CD8-positive, alpha-beta memory T cell (primary cell): ENCODE data around the gene SART3. TPM values are rescaled to one million over a fixed set of nuclear protein-coding genes. Genes with fewer than 3 reads are reported as not detected.

Experiments
- CTCF ChIA-PET: fragments of 350-600 bp; sonication (Branson Sonifier 250); formaldehyde crosslinking; loops from one replicate; lab custom pipeline; 2021; ENCODE audit warnings: antibody characterized with exemption; lab: Charles Lee
- POLR2A ChIA-PET: fragments of 350-600 bp; sonication (Branson Sonifier 250); formaldehyde crosslinking; loops from one replicate; lab custom pipeline; 2021; ENCODE audit warnings: antibody characterized with exemption; lab: Charles Lee
- DNase-seq, 5 donors: peaks; one replicate each; pipeline versions ENCODE4 v3.0.0 to v3.0.0-alpha.2; 2020 to 2022; ENCODE audit warnings: mixed read lengths in 1 of 5
- H3K27ac ChIP-seq: one replicate; pipeline ENCODE4 v1.7.0; 2013; ENCODE audit warnings: low read depth, mild to moderate bottlenecking, low read length, moderate library complexity
- H3K27me3 ChIP-seq: 2 replicates; pipeline ENCODE4 v1.7.0; 2013; ENCODE audit warnings: low read length, mild to moderate bottlenecking; ENCODE audit not compliant: insufficient read depth, poor library complexity, severe bottlenecking
- H3K36me3 ChIP-seq: 2 replicates; pipeline ENCODE4 v1.7.0; 2013; ENCODE audit warnings: mild to moderate bottlenecking, low read length, moderate library complexity; ENCODE audit not compliant: insufficient read depth
- H3K4me1 ChIP-seq: 2 replicates; pipeline ENCODE4 v1.7.0; 2013; ENCODE audit warnings: mild to moderate bottlenecking, low read length, moderate library complexity; ENCODE audit not compliant: insufficient read depth
- H3K4me3 ChIP-seq: 2 replicates; pipeline ENCODE4 v1.7.0; 2013; ENCODE audit warnings: mild to moderate bottlenecking, low read length
- H3K9me3 ChIP-seq: 2 replicates; pipeline ENCODE4 v1.7.0; 2013; ENCODE audit warnings: mild to moderate bottlenecking, low read length
- H3K27ac Mint-ChIP-seq, 8 donors: one replicate each; pipeline ENCODE4 v1.8.0; 2020 to 2021; ENCODE audit warnings: mixed read lengths in 8 of 8, mild to moderate bottlenecking in 6 of 8, inconsistent platforms in 3 of 8, moderate library complexity in 3 of 8
- H3K27me3 Mint-ChIP-seq, 2 donors: one replicate each; pipeline ENCODE4 v1.8.0; 2020 to 2021; ENCODE audit warnings: mixed read lengths in 2 of 2, mild to moderate bottlenecking in 1 of 2, moderate library complexity in 1 of 2
- H3K36me3 Mint-ChIP-seq, 3 donors: one replicate each; pipeline ENCODE4 v1.8.0; 2020 to 2021; ENCODE audit warnings: mixed read lengths in 3 of 3, inconsistent platforms in 1 of 3, mild to moderate bottlenecking in 1 of 3
- H3K4me1 Mint-ChIP-seq, 3 donors: one replicate each; pipeline ENCODE4 v1.8.0; 2020 to 2021; ENCODE audit warnings: mixed read lengths in 3 of 3, inconsistent platforms in 1 of 3, mild to moderate bottlenecking in 1 of 3
- H3K4me3 Mint-ChIP-seq, 7 donors: one replicate each; pipeline ENCODE4 v1.8.0; 2020 to 2021; ENCODE audit warnings: mixed read lengths in 7 of 7, mild to moderate bottlenecking in 6 of 7, moderate library complexity in 4 of 7, inconsistent platforms in 2 of 7
- H3K9me3 Mint-ChIP-seq, 5 donors: one replicate each; pipeline ENCODE4 v1.8.0; 2020 to 2022; ENCODE audit warnings: mixed read lengths in 5 of 5, mild to moderate bottlenecking in 3 of 5, moderate library complexity in 2 of 5, inconsistent platforms in 1 of 5
- polyA plus RNA-seq: library from polyadenylated mRNA; unstranded; fragments of 300-500 nt; fragmentation: Illumina TruSeq; gene quantifications from one replicate; pipeline ENCODE4 v1.2.3, GENCODE V29; 2021
- total RNA-seq, 2 experiments: library from RNA; stranded (reverse); gene quantifications; one replicate each; pipeline ENCODE4 v1.2.3, GENCODE V29; 2021

SART3 gene
- total and polyA plus RNA-seq, 3 experiments from 2014 or later = 40.1 to 82.7 (median 82.4) TPM

DNA sequence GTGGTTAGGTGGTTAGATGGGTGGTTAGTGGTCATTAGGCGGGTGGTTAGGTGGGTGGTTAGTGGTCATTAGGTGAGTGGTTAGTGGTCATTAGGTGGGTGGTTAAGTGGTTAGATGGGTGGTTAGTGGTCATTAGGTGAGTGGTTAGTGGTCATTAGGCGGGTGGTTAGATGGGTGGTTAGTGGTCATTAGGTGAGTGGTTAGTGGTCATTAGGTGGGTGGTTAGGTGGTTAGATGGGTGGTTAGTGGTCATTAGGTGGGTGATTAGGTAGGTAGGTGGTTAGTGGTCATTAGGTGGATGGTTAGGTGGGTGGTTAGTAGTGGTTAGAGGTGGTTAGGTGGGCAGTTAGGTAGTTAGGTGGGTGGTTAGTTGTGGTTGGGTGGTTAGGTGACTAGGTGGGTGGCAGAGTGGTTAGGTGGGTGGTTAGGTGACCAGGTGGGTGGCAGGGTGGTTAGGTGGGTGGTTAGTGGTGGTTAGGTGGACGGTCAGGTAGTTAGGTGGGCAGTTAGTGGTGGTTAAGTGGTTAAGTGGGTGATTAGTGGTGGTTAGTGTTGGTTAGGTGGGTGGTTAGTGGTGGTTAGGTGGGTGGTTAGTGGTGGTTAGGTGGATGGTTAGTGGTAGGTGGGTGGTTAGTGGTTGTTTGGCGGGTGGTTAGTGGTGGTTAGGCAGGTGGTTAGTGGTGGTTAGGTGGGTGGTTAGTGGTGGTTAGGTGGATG lies 44.9 kb upstream of the SART3 start:
- Histone ChIP-seq H3K36me3 (no peaks in the 10 kb centered on the region), H3K9me3 (no peaks in the 10 kb centered on the region), H3K4me3 (no peak overlapping the region), H3K27ac (peak overlapping the region; percentile 18), H3K27me3 (no peaks in the 10 kb centered on the region), H3K4me1 (no peaks in the 10 kb centered on the region)
- ChIA-PET POLR2A (no interaction called here), CTCF (interaction anchor here (5.6 kb wide), 1 partner anchor 12 kb away, joined by 28 read pairs; no protein-coding TSS in a partner anchor)
- Mint-ChIP-seq H3K4me1 (no peaks in the 10 kb centered on the region), H3K9me3 (no peaks in the 10 kb centered on the region), H3K27ac (peak overlapping the region in 5 of 8 donors; percentile 11 to 85 (median 29)), H3K36me3 (no peaks in the 10 kb centered on the region), H3K27me3 (peaks cover 0 to 3% of the 10 kb centered on the region in 2 donors), H3K4me3 (no peak overlapping the region)
- no peak for DNase-seq

DNA sequence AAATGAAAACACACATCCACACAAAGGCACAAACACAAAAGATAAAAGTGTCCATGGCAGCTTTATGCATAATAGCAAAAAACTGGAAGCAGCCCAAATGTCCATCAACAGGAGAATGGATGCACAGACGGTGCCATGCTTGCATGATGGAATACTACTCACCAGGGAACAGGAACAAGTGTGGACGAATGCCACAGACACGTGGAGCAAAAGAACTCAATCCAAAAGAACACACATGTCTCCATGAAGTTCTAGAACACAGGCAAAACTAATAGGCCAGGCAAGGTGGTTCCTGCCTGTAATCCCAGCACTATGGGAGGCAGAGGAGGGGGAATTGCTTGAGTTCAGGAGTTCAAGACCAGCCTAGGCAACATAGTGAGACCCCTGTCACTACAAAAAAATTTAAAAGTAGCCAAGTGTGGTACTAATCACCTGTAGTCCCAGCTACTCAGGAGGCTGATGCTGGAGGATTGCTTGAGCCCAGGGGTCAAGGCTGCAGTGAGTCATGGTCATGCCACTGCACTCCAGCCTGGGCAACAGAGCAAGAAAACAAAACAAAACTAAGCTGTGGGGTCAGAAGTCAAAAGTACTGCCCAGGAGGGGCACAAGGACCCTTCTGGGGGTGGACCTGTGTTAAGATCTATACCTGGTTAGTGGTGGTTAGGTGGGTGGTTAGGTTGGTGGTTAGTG lies 44.2 kb upstream of the SART3 start:
- Mint-ChIP-seq H3K4me1 (no peaks in the 10 kb centered on the region), H3K27ac (peak overlapping the region in 5 of 8 donors; percentile 11 to 85 (median 29)), H3K4me3 (no peak overlapping the region), H3K27me3 (peaks cover 0 to 3% of the 10 kb centered on the region in 2 donors), H3K36me3 (no peaks in the 10 kb centered on the region), H3K9me3 (no peaks in the 10 kb centered on the region)
- H3K27ac ChIP-seq = no peak overlapping the region
- no peaks in the 10 kb centered on the region for H3K4me1 ChIP-seq
- no peaks in the 10 kb centered on the region for H3K9me3 ChIP-seq
- no peak overlapping the region for H3K4me3 ChIP-seq
- CTCF ChIA-PET = interaction anchor here (0.7 to 5.6 kb wide), 4 partner anchors 13 to 199 kb away, joined by 3 to 28 read pairs (median 4); no protein-coding TSS in a partner anchor
- no peaks in the 10 kb centered on the region for H3K27me3 ChIP-seq
- no peak for DNase-seq
- POLR2A ChIA-PET = no interaction called here
- no peaks in the 10 kb centered on the region for H3K36me3 ChIP-seq

DNA sequence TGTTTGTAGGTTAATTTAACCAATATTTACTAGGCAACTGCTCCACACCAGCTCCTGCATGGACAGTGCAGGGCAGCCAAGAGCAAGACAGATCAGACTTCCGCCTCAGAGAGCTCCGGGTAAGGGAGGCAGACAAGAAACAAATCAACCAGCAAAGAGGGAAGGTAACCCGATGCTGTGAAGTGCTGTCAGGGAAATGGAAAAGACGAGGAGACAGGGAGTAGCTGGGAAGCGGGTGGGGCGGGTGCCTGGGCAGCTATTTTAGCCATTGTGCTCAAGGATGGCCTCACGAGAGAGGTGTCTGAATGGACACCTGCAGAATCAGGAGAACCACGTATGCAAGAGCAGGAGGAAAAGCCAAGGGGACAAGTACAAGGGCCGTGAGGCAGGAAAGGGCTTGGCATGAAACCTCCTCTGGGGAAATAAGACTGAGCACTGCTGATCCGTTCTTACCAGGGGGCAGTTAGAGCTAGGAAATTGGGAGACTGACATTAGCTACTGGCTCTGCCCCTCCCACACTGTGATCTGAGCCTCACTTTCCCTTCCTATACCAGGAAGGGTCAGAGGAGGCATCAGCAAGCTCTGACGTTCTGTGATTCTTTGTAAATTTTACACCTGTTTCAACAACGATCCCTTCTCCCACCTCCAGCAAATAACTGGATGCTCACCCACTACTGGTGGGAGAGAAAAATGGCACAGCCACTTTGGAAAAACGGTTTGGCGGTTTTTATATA lies 43.4 kb upstream of the SART3 start:
- no peak overlapping the region for H3K4me3 ChIP-seq
- no peaks in the 10 kb centered on the region for H3K36me3 ChIP-seq
- no peaks in the 10 kb centered on the region for H3K27me3 ChIP-seq
- Mint-ChIP-seq H3K27ac (no peak overlapping the region), H3K4me1 (no peaks in the 10 kb centered on the region), H3K9me3 (no peaks in the 10 kb centered on the region), H3K4me3 (no peak overlapping the region), H3K36me3 (no peaks in the 10 kb centered on the region), H3K27me3 (peaks cover 0 to 3% of the 10 kb centered on the region in 2 donors)
- POLR2A ChIA-PET = no interaction called here
- H3K9me3 ChIP-seq = no peaks in the 10 kb centered on the region
- no peak for DNase-seq
- CTCF ChIA-PET = interaction anchor here (0.7 to 1.8 kb wide), 3 partner anchors 14 to 200 kb away, joined by 3 to 5 read pairs (median 3); no protein-coding TSS in a partner anchor
- H3K27ac ChIP-seq = no peak overlapping the region
- H3K4me1 ChIP-seq = no peaks in the 10 kb centered on the region

DNA sequence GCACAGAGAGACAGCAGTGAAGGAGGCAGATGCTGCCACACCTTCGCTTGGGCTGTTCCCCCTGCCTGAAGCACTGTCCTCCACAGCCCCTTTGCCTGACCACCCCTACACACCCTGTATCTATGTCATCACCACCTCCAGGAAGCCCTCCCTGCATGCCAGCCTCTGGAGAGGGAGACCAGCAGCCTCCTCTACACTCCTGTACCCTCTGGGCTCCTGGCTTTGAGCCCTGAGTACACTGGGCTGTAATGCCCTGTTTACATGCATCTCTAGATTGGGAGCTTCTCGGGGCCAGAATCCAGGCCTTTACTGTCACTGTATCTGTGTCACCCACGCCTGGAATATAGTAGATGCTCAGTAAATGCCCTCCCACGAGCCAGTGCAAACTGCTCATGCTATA lies 42.8 kb upstream of the SART3 start:
- no peaks in the 10 kb centered on the region for H3K9me3 Mint-ChIP-seq
- POLR2A ChIA-PET = no interaction called here

DNA sequence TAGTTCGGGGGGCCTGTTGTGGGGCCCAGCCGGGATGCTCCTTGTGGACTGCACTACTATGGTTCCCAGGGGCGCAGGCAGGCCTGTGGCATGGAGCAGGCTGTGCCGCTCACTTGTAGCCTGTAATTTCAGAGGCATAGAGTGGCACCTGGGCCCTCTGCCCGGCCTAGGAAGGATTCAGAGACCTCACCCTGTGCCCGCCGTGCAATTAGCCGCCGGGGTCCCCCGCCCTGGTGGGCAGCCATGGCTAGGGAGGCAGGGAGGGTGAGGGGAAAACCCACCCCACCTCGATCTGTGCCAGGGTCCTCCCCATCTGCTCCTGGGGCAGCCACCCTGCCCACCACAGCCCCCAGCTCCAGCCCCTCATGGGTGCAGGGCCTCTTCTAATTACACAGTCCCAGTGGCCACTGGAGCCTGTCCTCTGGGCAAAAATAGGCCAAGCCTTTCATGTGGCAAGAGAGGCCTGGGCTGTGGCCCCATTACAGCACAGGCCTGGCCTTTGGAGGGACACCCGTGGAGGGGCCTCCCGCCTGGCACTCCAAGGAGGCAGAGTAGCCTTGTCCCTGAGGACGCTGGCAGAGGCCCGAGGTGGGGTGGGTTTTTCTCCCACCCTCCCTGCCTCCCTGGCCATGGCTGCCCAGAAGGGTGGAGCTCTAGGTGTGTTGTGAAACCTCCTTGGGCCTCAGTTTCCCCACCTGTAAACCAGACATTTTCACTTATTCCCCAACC lies 42.2 kb upstream of the SART3 start:
- ChIA-PET CTCF (no interaction called here), POLR2A (no interaction called here)
- Mint-ChIP-seq H3K36me3 (no peaks in the 10 kb centered on the region), H3K27ac (peak overlapping the region in 1 of 8 donors; percentile 81), H3K9me3 (no peaks in the 10 kb centered on the region), H3K4me3 (no peak overlapping the region), H3K27me3 (peaks cover 0 to 3% of the 10 kb centered on the region in 2 donors), H3K4me1 (no peaks in the 10 kb centered on the region)
- Histone ChIP-seq H3K9me3 (no peaks in the 10 kb centered on the region), H3K4me1 (no peaks in the 10 kb centered on the region), H3K4me3 (no peak overlapping the region), H3K36me3 (no peaks in the 10 kb centered on the region), H3K27me3 (no peaks in the 10 kb centered on the region), H3K27ac (no peak overlapping the region)
- no peak for DNase-seq

More for the DNA sequence above, 42.8 kb upstream of the SART3 start:
- Histone ChIP-seq H3K4me3 (no peak overlapping the region), H3K9me3 (no peaks in the 10 kb centered on the region), H3K27ac (no peak overlapping the region), H3K27me3 (no peaks in the 10 kb centered on the region), H3K4me1 (no peaks in the 10 kb centered on the region), H3K36me3 (no peaks in the 10 kb centered on the region)
- no peak for DNase-seq
- CTCF ChIA-PET = interaction anchor here (1.7 to 1.8 kb wide), 2 partner anchors 199 to 200 kb away, joined by 3 to 5 read pairs; no protein-coding TSS in a partner anchor
- Mint-ChIP-seq H3K27ac (peak overlapping the region in 1 of 8 donors; percentile 81), H3K4me3 (no peak overlapping the region), H3K36me3 (no peaks in the 10 kb centered on the region), H3K27me3 (peaks cover 0 to 3% of the 10 kb centered on the region in 2 donors), H3K4me1 (no peaks in the 10 kb centered on the region)

DNA sequence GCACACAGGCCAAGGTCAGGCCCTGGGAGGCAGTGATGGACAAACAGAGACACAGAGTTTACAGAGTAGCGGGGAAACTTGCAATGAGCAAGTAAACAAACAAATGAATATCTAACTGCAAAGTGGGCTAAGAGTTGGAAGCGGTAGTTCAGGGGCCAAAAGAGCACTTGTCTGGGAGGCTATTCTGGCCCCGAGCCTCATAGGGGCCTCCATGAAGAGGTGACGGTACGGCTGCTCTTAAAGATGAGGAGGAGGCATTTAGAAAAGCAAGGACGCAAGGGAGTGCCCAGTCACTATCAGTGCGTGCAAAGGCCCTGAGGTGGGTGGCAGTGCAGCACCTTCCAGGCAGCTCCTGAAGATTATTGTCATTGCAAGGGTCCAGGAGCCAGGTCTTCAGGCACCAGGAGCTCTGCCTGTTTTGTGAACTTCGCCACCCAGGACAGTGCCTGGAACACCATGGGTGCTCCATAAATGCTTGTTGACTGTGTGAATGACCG lies 41.3 kb upstream of the SART3 start:
- H3K4me1 Mint-ChIP-seq = no peaks in the 10 kb centered on the region
- no peaks in the 10 kb centered on the region for H3K9me3 Mint-ChIP-seq
- no peak overlapping the region for H3K4me3 ChIP-seq
- DNase-seq = no peak
- H3K36me3 ChIP-seq = no peaks in the 10 kb centered on the region
- no peaks in the 10 kb centered on the region for H3K4me1 ChIP-seq
- H3K27ac Mint-ChIP-seq = peak overlapping the region in 2 of 8 donors; percentile 63 to 69
- ChIA-PET CTCF (interaction anchor here (2.8 kb wide), 1 partner anchor 16 kb away, joined by 6 read pairs; no protein-coding TSS in a partner anchor), POLR2A (no interaction called here)
- no peaks in the 10 kb centered on the region for H3K27me3 ChIP-seq
- no peaks in the 10 kb centered on the region for H3K9me3 ChIP-seq
- H3K36me3 Mint-ChIP-seq = no peaks in the 10 kb centered on the region
- no peaks in the 10 kb centered on the region for H3K27me3 Mint-ChIP-seq
- no peak overlapping the region for H3K27ac ChIP-seq
- no peak overlapping the region for H3K4me3 Mint-ChIP-seq

DNA sequence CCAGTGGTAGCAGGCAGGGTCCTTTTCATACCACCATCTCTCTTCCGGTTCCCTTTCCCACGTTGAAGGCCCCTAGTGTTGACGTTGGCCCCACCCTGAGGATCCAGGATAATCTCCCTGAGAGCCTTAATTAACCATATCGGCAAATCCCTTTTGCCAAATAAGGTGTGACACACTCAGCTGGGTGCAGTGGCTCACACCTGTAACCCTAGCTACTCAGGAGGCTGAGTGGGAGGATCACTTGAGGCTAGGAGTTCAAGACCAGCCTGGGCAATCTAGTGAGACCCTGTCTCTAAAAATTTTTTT lies 39.7 kb upstream of the SART3 start:
- DNase-seq = no peak
- no peaks in the 10 kb centered on the region for H3K9me3 Mint-ChIP-seq
- no peaks in the 10 kb centered on the region for H3K36me3 Mint-ChIP-seq
- H3K4me1 ChIP-seq = no peaks in the 10 kb centered on the region
- no peaks in the 10 kb centered on the region for H3K27me3 Mint-ChIP-seq
- no peak overlapping the region for H3K27ac ChIP-seq
- H3K4me3 ChIP-seq = no peak overlapping the region
- ChIA-PET CTCF (interaction anchor here (2.8 kb wide), 1 partner anchor 17 kb away, joined by 6 read pairs; no protein-coding TSS in a partner anchor), POLR2A (no interaction called here)
- H3K4me3 Mint-ChIP-seq = no peak overlapping the region
- no peaks in the 10 kb centered on the region for H3K4me1 Mint-ChIP-seq
- H3K36me3 ChIP-seq = no peaks in the 10 kb centered on the region
- H3K9me3 ChIP-seq = no peaks in the 10 kb centered on the region
- H3K27ac Mint-ChIP-seq = no peak overlapping the region
- H3K27me3 ChIP-seq = no peaks in the 10 kb centered on the region
